Endodermal cell (in vitro differentiated cells): ENCODE results near the gene ATP1A2. TPM values are rescaled to one million over a fixed set of nuclear protein-coding genes. Genes with fewer than 3 reads are reported as not detected.

Source experiments
- DNase-seq: peaks from one replicate; pipeline ENCODE4 v3.0.0-alpha.2; 2017
- H3K27ac ChIP-seq: 2 replicates; pipeline ENCODE4 v1.5.1; 2013; ENCODE audit warnings: mild to moderate bottlenecking, low read depth, low read length, moderate library complexity
- H3K27me3 ChIP-seq: 2 replicates; pipeline ENCODE4 v1.6.1; 2013; ENCODE audit warnings: mild to moderate bottlenecking, low read length, moderate library complexity; ENCODE audit not compliant: insufficient read depth, control insufficient read depth, poor library complexity, severe bottlenecking
- H3K36me3 ChIP-seq: 2 replicates; pipeline ENCODE4 v1.7.0; 2013; ENCODE audit warnings: mild to moderate bottlenecking, low read length, moderate library complexity; ENCODE audit not compliant: control insufficient read depth, insufficient read depth
- H3K4me1 ChIP-seq: one replicate; pipeline ENCODE4 v1.7.0; 2013; ENCODE audit warnings: low read length; ENCODE audit not compliant: control insufficient read depth, insufficient read depth
- H3K4me3 ChIP-seq: 2 replicates; pipeline ENCODE4 v1.5.1; 2013; ENCODE audit warnings: mild to moderate bottlenecking, low read length, moderate library complexity
- H3K9ac ChIP-seq: 2 replicates; pipeline ENCODE4 v1.6.1; 2013; ENCODE audit warnings: mild to moderate bottlenecking, low read length, moderate library complexity; ENCODE audit not compliant: poor library complexity, severe bottlenecking; ENCODE audit errors: extremely low read depth
- H3K9me3 ChIP-seq: 2 replicates; pipeline ENCODE4 v1.6.1; 2013; ENCODE audit warnings: mild to moderate bottlenecking, low read length, moderate library complexity; ENCODE audit not compliant: control insufficient read depth
- H3K27ac Mint-ChIP-seq: 2 replicates; pipeline ENCODE4 v1.8.0; 2020; ENCODE audit warnings: mixed read lengths
- H3K27me3 Mint-ChIP-seq: 2 replicates; pipeline ENCODE4 v1.8.0; 2021; ENCODE audit warnings: mild to moderate bottlenecking, mixed read lengths; ENCODE audit not compliant: insufficient read depth
- H3K36me3 Mint-ChIP-seq: 2 replicates; pipeline ENCODE4 v1.8.0; 2020; ENCODE audit warnings: low read depth, mixed read lengths
- H3K4me1 Mint-ChIP-seq: 2 replicates; pipeline ENCODE4 v1.8.0; 2020; ENCODE audit warnings: mixed read lengths
- H3K4me3 Mint-ChIP-seq: 2 replicates; pipeline ENCODE4 v1.8.0; 2020; ENCODE audit warnings: mild to moderate bottlenecking, moderate library complexity, mixed read lengths
- H3K9me3 Mint-ChIP-seq: 2 replicates; pipeline ENCODE4 v1.8.0; 2020; ENCODE audit warnings: mild to moderate bottlenecking, mixed read lengths
- WGBS, 2 experiments: methylation state at CpG; one replicate each; pipeline versions ENCODE4 v1.1.5 to v1.1.7; 2013; ENCODE audit warnings: missing lambda C conversion rate in 2 of 2, mixed read lengths in 1 of 2; ENCODE audit not compliant: insufficient coverage in 1 of 2, insufficient read length in 1 of 2; 5-methylcytosine and 5-hydroxymethylcytosine counted together
- total RNA-seq, 2 donors: library from RNA; stranded (reverse); fragmentation: NEBNext Ultra II Directional in 1 of 2; extraction: Animal tissue kit (Norgen Biotek cat#: 25700) in 1 of 2; gene quantifications; 2 replicates in 1 of 2; 3 replicates in 1 of 2; pipeline ENCODE4 v1.2.1, GENCODE V29; 2021
- TF ChIP-seq, protein P1 (sequence below): fragments of 200-600 bp; sonication (generic); conservative IDR thresholded peaks from 2 replicates; pipeline ENCODE4 v1.5.0; 2021; ENCODE audit warnings: antibody characterized with exemption, mild to moderate bottlenecking

Gene ATP1A2
- total RNA-seq, 2 donors from 2014 or later = 3.0 to 3.2 TPM

DNA sequence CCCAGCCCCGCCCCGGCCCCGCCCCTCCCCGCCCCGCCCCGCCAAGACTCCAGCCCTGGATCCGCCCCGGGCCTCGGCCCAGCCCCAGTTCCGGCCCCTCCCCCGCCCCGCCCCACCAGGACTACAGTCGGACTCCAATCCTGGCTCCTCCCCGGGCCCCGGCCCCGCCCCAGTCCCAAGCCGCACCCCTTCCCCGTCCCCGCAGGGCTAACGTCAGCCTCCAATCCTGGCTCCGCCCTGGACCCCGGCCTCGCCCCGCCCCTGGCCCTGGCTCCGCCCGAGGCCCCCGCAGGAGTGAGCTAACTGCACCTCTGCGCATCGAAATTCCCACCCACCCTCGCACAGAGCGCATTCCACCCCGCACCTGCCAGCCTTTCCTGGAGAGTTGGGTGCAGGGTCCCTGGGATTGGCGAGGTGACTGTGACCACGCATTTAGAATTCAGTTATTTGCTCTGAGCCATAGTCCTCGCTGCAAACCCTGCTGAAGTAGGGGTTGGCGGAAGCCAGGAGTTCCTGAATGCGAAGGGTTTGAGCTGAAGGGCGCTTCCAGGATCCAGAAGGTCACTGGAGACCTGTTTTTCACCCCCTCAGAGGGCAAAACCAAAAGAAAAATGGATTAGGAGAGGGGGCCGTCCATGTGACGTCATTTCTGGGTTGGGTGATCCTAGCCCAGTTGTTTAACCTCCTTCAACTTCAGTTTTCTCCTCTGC, 16.6 kb upstream of the ATP1A2 start:
- Mint-ChIP-seq H3K9me3 (no peaks in the 10 kb centered on the region), H3K36me3 (no peaks in the 10 kb centered on the region), H3K27ac (peak overlapping the region; percentile 86), H3K4me1 (peaks cover 29% of the 10 kb centered on the region), H3K27me3 (peaks cover 1% of the 10 kb centered on the region), H3K4me3 (peak overlapping the region; percentile 67)
- Histone ChIP-seq H3K27me3 (no peaks in the 10 kb centered on the region), H3K27ac (no peak overlapping the region), H3K4me3 (peak overlapping the region; percentile 72), H3K9ac (no peak overlapping the region), H3K9me3 (no peaks in the 10 kb centered on the region), H3K4me1 (peaks cover 4% of the 10 kb centered on the region), H3K36me3 (no peaks in the 10 kb centered on the region)
- peak; percentile 100 for DNase-seq
- TF ChIP-seq, protein P1, sequence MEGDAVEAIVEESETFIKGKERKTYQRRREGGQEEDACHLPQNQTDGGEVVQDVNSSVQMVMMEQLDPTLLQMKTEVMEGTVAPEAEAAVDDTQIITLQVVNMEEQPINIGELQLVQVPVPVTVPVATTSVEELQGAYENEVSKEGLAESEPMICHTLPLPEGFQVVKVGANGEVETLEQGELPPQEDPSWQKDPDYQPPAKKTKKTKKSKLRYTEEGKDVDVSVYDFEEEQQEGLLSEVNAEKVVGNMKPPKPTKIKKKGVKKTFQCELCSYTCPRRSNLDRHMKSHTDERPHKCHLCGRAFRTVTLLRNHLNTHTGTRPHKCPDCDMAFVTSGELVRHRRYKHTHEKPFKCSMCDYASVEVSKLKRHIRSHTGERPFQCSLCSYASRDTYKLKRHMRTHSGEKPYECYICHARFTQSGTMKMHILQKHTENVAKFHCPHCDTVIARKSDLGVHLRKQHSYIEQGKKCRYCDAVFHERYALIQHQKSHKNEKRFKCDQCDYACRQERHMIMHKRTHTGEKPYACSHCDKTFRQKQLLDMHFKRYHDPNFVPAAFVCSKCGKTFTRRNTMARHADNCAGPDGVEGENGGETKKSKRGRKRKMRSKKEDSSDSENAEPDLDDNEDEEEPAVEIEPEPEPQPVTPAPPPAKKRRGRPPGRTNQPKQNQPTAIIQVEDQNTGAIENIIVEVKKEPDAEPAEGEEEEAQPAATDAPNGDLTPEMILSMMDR = no peak
- WGBS, 2 experiments = 8 to 59% methylated on average over 4 to 40 of the region's 40 CpGs

DNA sequence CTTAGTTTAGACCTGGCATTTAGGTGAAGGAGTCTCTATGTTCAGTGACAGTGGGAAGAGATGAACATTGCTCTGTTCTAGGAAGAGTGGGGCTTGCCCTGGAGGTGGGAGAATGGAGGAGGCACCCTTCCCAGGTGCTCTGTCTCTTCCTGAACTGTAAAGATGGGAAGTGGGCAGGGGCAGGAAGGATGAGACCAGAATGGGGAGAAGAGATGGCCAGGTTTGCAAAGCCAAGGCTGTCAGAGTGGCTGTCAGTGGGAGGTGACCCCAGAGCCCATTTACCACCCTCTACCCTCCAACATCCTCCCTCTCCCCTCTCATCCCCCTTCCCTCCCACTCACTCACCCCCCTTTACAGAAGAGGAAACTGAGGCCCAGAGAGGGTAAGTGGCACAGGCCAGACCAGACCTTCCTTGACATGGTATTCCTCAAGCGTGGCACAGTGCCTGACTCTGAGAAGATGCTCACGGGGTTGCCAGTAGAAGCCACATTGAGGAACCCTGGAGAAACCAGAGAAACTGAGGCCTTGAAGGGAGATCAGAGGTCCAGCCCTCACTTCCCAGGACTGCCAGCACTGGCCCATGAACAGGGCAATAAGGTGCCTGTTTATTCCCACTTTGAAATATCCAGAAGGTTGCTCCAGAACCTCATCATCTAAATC, 15.7 kb upstream of the ATP1A2 start:
- H3K4me1 ChIP-seq = peaks cover 4% of the 10 kb centered on the region
- no peak overlapping the region for H3K9ac ChIP-seq
- H3K36me3 ChIP-seq = no peaks in the 10 kb centered on the region
- H3K9me3 Mint-ChIP-seq = no peaks in the 10 kb centered on the region
- TF ChIP-seq, protein P1 = no peak
- H3K27me3 Mint-ChIP-seq = peaks cover 1% of the 10 kb centered on the region
- no peaks in the 10 kb centered on the region for H3K9me3 ChIP-seq
- no peak overlapping the region for H3K4me3 Mint-ChIP-seq
- DNase-seq = no peak
- 91 to 95% methylated on average over 2 of the region's 2 CpGs for WGBS, 2 experiments
- peaks cover 31% of the 10 kb centered on the region for H3K4me1 Mint-ChIP-seq
- no peak overlapping the region for H3K4me3 ChIP-seq
- H3K36me3 Mint-ChIP-seq = no peaks in the 10 kb centered on the region
- H3K27me3 ChIP-seq = no peaks in the 10 kb centered on the region
- H3K27ac ChIP-seq = no peak overlapping the region
- no peak overlapping the region for H3K27ac Mint-ChIP-seq

DNA sequence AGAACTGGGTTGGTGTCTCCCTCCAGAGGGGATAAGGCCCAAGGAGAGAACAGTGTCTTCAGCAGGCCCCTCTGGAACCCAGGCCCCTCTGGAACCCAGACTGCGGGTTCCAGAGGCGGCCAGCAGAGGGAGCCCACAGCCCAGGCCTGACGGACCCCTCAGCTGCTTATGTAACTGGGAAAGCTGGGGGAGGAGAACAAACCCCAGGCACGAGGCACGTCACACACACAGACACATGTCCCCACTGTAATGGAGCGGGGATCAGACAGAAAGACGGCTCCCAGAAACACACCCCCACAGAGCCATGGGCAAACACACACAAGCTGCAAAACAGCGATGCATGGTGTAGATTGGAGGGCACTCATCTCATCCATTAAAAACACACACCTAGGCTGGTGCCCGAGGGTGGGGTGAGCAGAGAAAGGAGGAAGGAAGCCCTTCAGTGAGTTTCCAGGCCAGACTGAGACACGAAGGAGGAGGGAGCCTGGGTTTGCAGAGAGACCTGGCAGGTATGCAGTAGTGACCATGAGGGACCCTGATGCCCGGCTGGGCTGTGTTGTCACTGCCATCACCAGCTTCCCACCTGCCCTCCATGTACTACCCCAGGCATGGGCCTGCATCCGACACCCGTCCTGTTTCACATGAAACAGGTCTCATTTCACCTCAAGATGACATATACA, 14.4 kb upstream of the ATP1A2 start:
- no peak overlapping the region for H3K4me3 Mint-ChIP-seq
- Histone ChIP-seq H3K36me3 (no peaks in the 10 kb centered on the region), H3K9me3 (no peaks in the 10 kb centered on the region), H3K9ac (no peak overlapping the region), H3K4me3 (no peak overlapping the region), H3K27ac (no peak overlapping the region), H3K4me1 (peaks cover 4% of the 10 kb centered on the region), H3K27me3 (no peaks in the 10 kb centered on the region)
- WGBS, 2 experiments = 32 to 40% methylated on average over 1 to 13 of the region's 13 CpGs
- DNase-seq = peak; percentile 93
- no peaks in the 10 kb centered on the region for H3K36me3 Mint-ChIP-seq
- H3K4me1 Mint-ChIP-seq = peaks cover 23% of the 10 kb centered on the region
- TF ChIP-seq, protein P1 = peak; percentile 96
- H3K27ac Mint-ChIP-seq = no peak overlapping the region
- H3K9me3 Mint-ChIP-seq = no peaks in the 10 kb centered on the region
- H3K27me3 Mint-ChIP-seq = peaks cover 1% of the 10 kb centered on the region
